ENCODE measurements around the gene ACSF3.

The ACSF3 gene

GRCh38 chr16:89155851-89156739 lies 62.4 kb downstream of the ACSF3 start:
- Histone ChIP-seq H3K9ac (ENCODE audit: low read length) (no peak overlapping the region), H3K9me3 (ENCODE audit: low read length) (no peaks in the 10 kb centered on the region), H3K79me2 (ENCODE audit: insufficient read depth, low read length) (no peaks in the 10 kb centered on the region), H3K4me2 (ENCODE audit: low read length) (no peak overlapping the region), H3K36me3 (ENCODE audit: insufficient read depth, low read length) (peaks cover 11% of the 10 kb centered on the region), H4K20me1 (ENCODE audit: insufficient read depth, low read length) (no peaks in the 10 kb centered on the region), H3K4me3 (ENCODE audit: low read depth, low read length, poor library complexity, severe bottlenecking) (no peak overlapping the region), H3K9me2 (ENCODE audit: low read depth, low read length) (no peaks in the 10 kb centered on the region), H3K27me3 (ENCODE audit: insufficient read depth, low read length) (no peaks in the 10 kb centered on the region), H3F3A (ENCODE audit: insufficient read depth, low read length) (peaks cover 6% of the 10 kb centered on the region; the same call in 1 of the 2 replicates), H3K27ac (ENCODE audit: low read depth, low read length, poor library complexity, severe bottlenecking) (no peak overlapping the region), H3K4me1 (ENCODE audit: insufficient read depth, low read length, severe bottlenecking) (peaks cover 27% of the 10 kb centered on the region), H2AFZ (ENCODE audit: low read length) (no peak overlapping the region)
- TF ChIP-seq CTCF (IDR thresholded peaks at IDR 0.05; ENCODE audit: low read length) = 0 out of 2 replicates have a peak, but pooled peaks have one; percentile 21
- TF ChIP-seq EZH2 (IDR thresholded peaks at IDR 0.05; ENCODE audit: borderline replicate concordance, low read length) = no peak

GRCh38 chr16:89156740-89157645 lies 63.3 kb downstream of the ACSF3 start:
- H3F3A ChIP-seq (ENCODE audit: insufficient read depth, low read length) = peaks cover 6% of the 10 kb centered on the region; the same call in 1 of the 2 replicates
- no peak overlapping the region for H3K9ac ChIP-seq (ENCODE audit: low read length)
- 0 out of 2 replicates have a peak, but pooled peaks cover 6% of the 10 kb centered on the region for H3K27me3 ChIP-seq (ENCODE audit: insufficient read depth, low read length)
- no peaks in the 10 kb centered on the region for H4K20me1 ChIP-seq (ENCODE audit: insufficient read depth, low read length)
- no peak overlapping the region for H3K4me3 ChIP-seq (ENCODE audit: low read depth, low read length, poor library complexity, severe bottlenecking)
- H3K9me2 ChIP-seq (ENCODE audit: low read depth, low read length) = no peaks in the 10 kb centered on the region
- peaks cover 32% of the 10 kb centered on the region for H3K4me1 ChIP-seq (ENCODE audit: insufficient read depth, low read length, severe bottlenecking)
- H3K9me3 ChIP-seq (ENCODE audit: low read length) = no peaks in the 10 kb centered on the region
- H2AFZ ChIP-seq (ENCODE audit: low read length) = no peak overlapping the region
- H3K36me3 ChIP-seq (ENCODE audit: insufficient read depth, low read length) = peaks cover 2% of the 10 kb centered on the region
- H3K4me2 ChIP-seq (ENCODE audit: low read length) = no peak overlapping the region
- no peaks in the 10 kb centered on the region for H3K79me2 ChIP-seq (ENCODE audit: insufficient read depth, low read length)
- H3K27ac ChIP-seq (ENCODE audit: low read depth, low read length, poor library complexity, severe bottlenecking) = no peak overlapping the region
- no peak for TF ChIP-seq CTCF (IDR thresholded peaks at IDR 0.05; ENCODE audit: low read length)
- no peak for TF ChIP-seq EZH2 (IDR thresholded peaks at IDR 0.05; ENCODE audit: borderline replicate concordance, low read length)

- H4K20me1 ChIP-seq (ENCODE audit: insufficient read depth, low read length) = no peaks in the 10 kb centered on the region
- no peaks in the 10 kb centered on the region for H3K36me3 ChIP-seq (ENCODE audit: insufficient read depth, low read length)
- H3K4me3 ChIP-seq (ENCODE audit: low read depth, low read length, poor library complexity, severe bottlenecking) = no peak overlapping the region
- peaks cover 6% of the 10 kb centered on the region; the same call in 1 of the 2 replicates for H3F3A ChIP-seq (ENCODE audit: insufficient read depth, low read length)
- no peaks in the 10 kb centered on the region for H3K9me3 ChIP-seq (ENCODE audit: low read length)
- peaks cover 30% of the 10 kb centered on the region for H3K4me1 ChIP-seq (ENCODE audit: insufficient read depth, low read length, severe bottlenecking)
- 0 out of 2 replicates have a peak, but pooled peaks cover 8% of the 10 kb centered on the region for H3K27me3 ChIP-seq (ENCODE audit: insufficient read depth, low read length)
- no peak overlapping the region for H3K9ac ChIP-seq (ENCODE audit: low read length)
- no peaks in the 10 kb centered on the region for H3K79me2 ChIP-seq (ENCODE audit: insufficient read depth, low read length)
- no peaks in the 10 kb centered on the region for H3K9me2 ChIP-seq (ENCODE audit: low read depth, low read length)
- H2AFZ ChIP-seq (ENCODE audit: low read length) = no peak overlapping the region
- TF ChIP-seq EZH2 (IDR thresholded peaks at IDR 0.05; ENCODE audit: borderline replicate concordance, low read length) (no peak), CTCF (IDR thresholded peaks at IDR 0.05; ENCODE audit: low read length) (no peak)
- no peak overlapping the region for H3K27ac ChIP-seq (ENCODE audit: low read depth, low read length, poor library complexity, severe bottlenecking)
- no peak overlapping the region for H3K4me2 ChIP-seq (ENCODE audit: low read length)
Measured at GRCh38 chr16:89157778-89158177, 64.1 kb downstream of the ACSF3 start.

Measured in OCI-LY1 (cell line).